Caco-2 (cell line): ENCODE results near the gene NDUFA5. TPM values are rescaled to one million over a fixed set of nuclear protein-coding genes. Genes with fewer than 3 reads are reported as not detected.
A peak's percentile ranks its signal among the peaks of the same experiment; 100 is the strongest.

Source experiments
- BruUV-seq: library from RNA; stranded (reverse); fragments of 400-500 nt; replicated peaks from 2 replicates; lab custom pipeline; 2021; lab: Mats Ljungman, UMichigan
- CTCF ChIA-PET: fragments of 300-600 bp; sonication (Branson Sonifier 250); formaldehyde crosslinking; loops from one replicate; lab custom pipeline; 2022; ENCODE audit warnings: antibody characterized with exemption; lab: Charles Lee
- POLR2A ChIA-PET: fragments of 300-600 bp; sonication (Branson Sonifier 250); formaldehyde crosslinking; loops from one replicate; lab custom pipeline; 2022; ENCODE audit warnings: antibody characterized with exemption; lab: Charles Lee
- DNase-seq, 2 experiments: peaks; one replicate each; pipeline versions ENCODE4 v3.0.0 to v3.0.0-alpha.2; 2020 to 2022
- H3K27me3 ChIP-seq: replicated peaks from 2 replicates; pipeline ENCODE4 v1.6.0; 2011; ENCODE audit warnings: low read length; ENCODE audit not compliant: control insufficient read depth, insufficient read depth
- H3K36me3 ChIP-seq: 2 replicates; pipeline ENCODE4 v1.5.1; 2011; ENCODE audit warnings: low read length; ENCODE audit not compliant: control insufficient read depth, insufficient read depth
- H3K4me1 ChIP-seq: fragments of 250-450 bp; sonication (Bioruptor Pico); 2 replicates; pipeline ENCODE4 v1.5.1; 2020; ENCODE audit warnings: mild to moderate bottlenecking
- H3K4me3 ChIP-seq: 2 replicates; pipeline ENCODE4 v1.5.1; 2011; ENCODE audit warnings: low read depth, mild to moderate bottlenecking, control low read depth, low read length
- H3K9me3 ChIP-seq: fragments of 250-450 bp; sonication (Bioruptor Pico); 2 replicates; pipeline ENCODE4 v1.5.1; 2020; ENCODE audit warnings: mild to moderate bottlenecking, moderate library complexity
- H3K27ac Mint-ChIP-seq: one replicate; pipeline ENCODE4 v1.8.0; 2022; ENCODE audit warnings: mixed read lengths; ENCODE audit not compliant: unreplicated experiment
- H3K27me3 Mint-ChIP-seq: one replicate; pipeline ENCODE4 v1.8.0; 2022; ENCODE audit warnings: mixed read lengths; ENCODE audit not compliant: insufficient read depth, unreplicated experiment
- H3K36me3 Mint-ChIP-seq: one replicate; pipeline ENCODE4 v1.8.0; 2022; ENCODE audit warnings: mild to moderate bottlenecking, mixed read lengths; ENCODE audit not compliant: insufficient read depth, unreplicated experiment
- H3K4me1 Mint-ChIP-seq: one replicate; pipeline ENCODE4 v1.8.0; 2022; ENCODE audit warnings: low read depth, mixed read lengths; ENCODE audit not compliant: unreplicated experiment
- H3K4me3 Mint-ChIP-seq: one replicate; pipeline ENCODE4 v1.8.0; 2022; ENCODE audit warnings: mild to moderate bottlenecking, moderate library complexity, mixed read lengths; ENCODE audit not compliant: unreplicated experiment
- H3K9me3 Mint-ChIP-seq: one replicate; pipeline ENCODE4 v1.8.0; 2022; ENCODE audit warnings: mixed read lengths; ENCODE audit not compliant: unreplicated experiment
- intact Hi-C: fragments of 100-400 bp; cut with micrococcal nuclease; formaldehyde crosslinking; loops from one replicate; pipeline ENCODE4 v1.10.0; 2022; ENCODE audit not compliant: unreplicated experiment
- total RNA-seq: library from RNA; stranded (reverse); gene quantifications from 2 replicates; pipeline ENCODE4 v1.2.3, GENCODE V29; 2022
- TF ChIP-seq, protein P1 (sequence below), 2 experiments: fragments of 200-600 bp in 1 of 2; IDR thresholded peaks; 1 replicate in 1 of 2; 2 replicates in 1 of 2; pipeline versions ENCODE4 v1.5.1 to v1.8.0; 2011 to 2022; ENCODE audit warnings: antibody characterized with exemption in 1 of 2, control low read depth in 1 of 2, inconsistent platforms in 1 of 2, low read depth in 1 of 2, low read length in 1 of 2, mild to moderate bottlenecking in 1 of 2, moderate library complexity in 1 of 2; ENCODE audit not compliant: insufficient read depth in 1 of 2, severe bottlenecking in 1 of 2, unreplicated experiment in 1 of 2

NDUFA5 gene
- total RNA-seq, 1 experiment from 2014 or later = 87.9 TPM

DNA sequence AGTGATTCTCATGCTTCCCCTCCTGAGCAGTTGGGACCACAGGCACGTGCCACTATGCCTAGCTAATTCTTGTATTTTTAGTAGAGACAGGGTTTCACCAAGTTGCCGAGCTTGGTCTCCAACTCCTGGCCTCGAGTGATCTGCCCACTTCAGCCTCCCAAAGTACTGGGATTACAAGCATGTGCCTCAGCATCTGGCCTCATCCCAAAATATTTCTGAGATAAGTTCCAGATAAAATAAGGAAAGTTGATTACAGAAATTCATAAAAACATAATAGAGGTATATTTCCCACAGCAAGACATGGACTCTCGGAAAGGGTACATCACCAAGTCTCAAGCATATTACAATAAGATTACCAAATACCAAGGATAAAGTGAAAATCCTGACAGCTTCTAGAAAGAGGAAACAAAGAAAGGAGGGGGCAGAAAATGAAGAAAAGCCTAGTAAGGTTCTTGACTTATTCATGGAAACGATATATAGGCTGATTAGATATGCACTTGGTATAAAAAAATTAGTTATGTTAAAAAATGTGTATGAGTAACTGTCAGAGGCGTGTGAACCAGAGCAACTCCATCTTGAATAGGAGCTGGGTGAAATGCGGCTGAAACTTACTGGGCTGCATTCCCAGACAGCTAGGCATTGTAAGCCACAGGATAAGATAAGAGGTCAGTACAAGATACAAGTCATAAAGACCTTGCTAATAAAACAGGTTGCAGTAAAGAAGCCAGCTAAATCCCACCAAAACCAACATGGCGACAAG, 58.2 kb downstream of the NDUFA5 start:
- DNase-seq = peak in 1 of 2 experiments; percentile 3
- peaks cover 7% of the 10 kb centered on the region for H3K4me1 Mint-ChIP-seq
- no TSS peak for BruUV-seq
- H3K36me3 ChIP-seq = no peaks in the 10 kb centered on the region
- no peak overlapping the region for H3K4me3 Mint-ChIP-seq
- H3K9me3 ChIP-seq = no peaks in the 10 kb centered on the region
- TF ChIP-seq, protein P1, sequence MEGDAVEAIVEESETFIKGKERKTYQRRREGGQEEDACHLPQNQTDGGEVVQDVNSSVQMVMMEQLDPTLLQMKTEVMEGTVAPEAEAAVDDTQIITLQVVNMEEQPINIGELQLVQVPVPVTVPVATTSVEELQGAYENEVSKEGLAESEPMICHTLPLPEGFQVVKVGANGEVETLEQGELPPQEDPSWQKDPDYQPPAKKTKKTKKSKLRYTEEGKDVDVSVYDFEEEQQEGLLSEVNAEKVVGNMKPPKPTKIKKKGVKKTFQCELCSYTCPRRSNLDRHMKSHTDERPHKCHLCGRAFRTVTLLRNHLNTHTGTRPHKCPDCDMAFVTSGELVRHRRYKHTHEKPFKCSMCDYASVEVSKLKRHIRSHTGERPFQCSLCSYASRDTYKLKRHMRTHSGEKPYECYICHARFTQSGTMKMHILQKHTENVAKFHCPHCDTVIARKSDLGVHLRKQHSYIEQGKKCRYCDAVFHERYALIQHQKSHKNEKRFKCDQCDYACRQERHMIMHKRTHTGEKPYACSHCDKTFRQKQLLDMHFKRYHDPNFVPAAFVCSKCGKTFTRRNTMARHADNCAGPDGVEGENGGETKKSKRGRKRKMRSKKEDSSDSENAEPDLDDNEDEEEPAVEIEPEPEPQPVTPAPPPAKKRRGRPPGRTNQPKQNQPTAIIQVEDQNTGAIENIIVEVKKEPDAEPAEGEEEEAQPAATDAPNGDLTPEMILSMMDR (IDR thresholded peaks at IDR 0.05; ENCODE audit: insufficient read depth in 1 of 2, low read depth in 1 of 2, low read length in 1 of 2, severe bottlenecking in 1 of 2, unreplicated experiment in 1 of 2) = no peak
- intact Hi-C loops = no loop called here
- no peaks in the 10 kb centered on the region for H3K27me3 ChIP-seq
- H3K4me1 ChIP-seq = no peaks in the 10 kb centered on the region
- POLR2A ChIA-PET = no interaction called here
- H3K9me3 Mint-ChIP-seq = no peaks in the 10 kb centered on the region
- CTCF ChIA-PET = no interaction called here
- no peak overlapping the region for H3K27ac Mint-ChIP-seq
- no peaks in the 10 kb centered on the region for H3K36me3 Mint-ChIP-seq
- peaks cover 3% of the 10 kb centered on the region for H3K27me3 Mint-ChIP-seq
- no peak overlapping the region for H3K4me3 ChIP-seq

DNA sequence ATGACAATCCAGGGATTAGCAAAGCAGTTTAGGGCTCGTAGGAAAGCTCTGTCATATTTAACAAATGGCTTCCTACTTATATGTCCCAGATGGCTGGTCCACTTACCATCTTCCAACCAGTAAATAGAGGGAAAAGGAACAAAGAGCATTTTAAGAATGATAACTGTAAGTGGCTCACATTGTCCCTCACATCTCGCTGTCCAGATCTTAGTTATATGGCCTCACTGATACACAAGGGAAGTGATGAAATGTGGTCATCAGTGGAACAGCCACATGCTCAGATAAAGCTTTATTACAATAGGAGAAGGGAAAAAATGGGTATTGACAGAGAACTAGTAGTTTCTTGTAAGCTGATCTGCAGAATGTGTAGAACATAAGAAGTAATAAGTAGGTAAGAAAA, 59.0 kb downstream of the NDUFA5 start:
- ChIA-PET CTCF (no interaction called here), POLR2A (no interaction called here)
- BruUV-seq = no TSS peak
- H3K27me3 Mint-ChIP-seq = peaks cover 3% of the 10 kb centered on the region
- intact Hi-C loops = no loop called here
- H3K9me3 Mint-ChIP-seq = no peaks in the 10 kb centered on the region
- Histone ChIP-seq H3K4me1 (no peaks in the 10 kb centered on the region), H3K36me3 (no peaks in the 10 kb centered on the region), H3K4me3 (no peak overlapping the region), H3K9me3 (no peaks in the 10 kb centered on the region), H3K27me3 (no peaks in the 10 kb centered on the region)
- H3K4me1 Mint-ChIP-seq = peaks cover 7% of the 10 kb centered on the region
- no peak for DNase-seq
- no peak overlapping the region for H3K27ac Mint-ChIP-seq
- no peak overlapping the region for H3K4me3 Mint-ChIP-seq
- TF ChIP-seq, protein P1 (IDR thresholded peaks at IDR 0.05; ENCODE audit: insufficient read depth in 1 of 2, low read depth in 1 of 2, low read length in 1 of 2, severe bottlenecking in 1 of 2, unreplicated experiment in 1 of 2) = no peak
- no peaks in the 10 kb centered on the region for H3K36me3 Mint-ChIP-seq

DNA sequence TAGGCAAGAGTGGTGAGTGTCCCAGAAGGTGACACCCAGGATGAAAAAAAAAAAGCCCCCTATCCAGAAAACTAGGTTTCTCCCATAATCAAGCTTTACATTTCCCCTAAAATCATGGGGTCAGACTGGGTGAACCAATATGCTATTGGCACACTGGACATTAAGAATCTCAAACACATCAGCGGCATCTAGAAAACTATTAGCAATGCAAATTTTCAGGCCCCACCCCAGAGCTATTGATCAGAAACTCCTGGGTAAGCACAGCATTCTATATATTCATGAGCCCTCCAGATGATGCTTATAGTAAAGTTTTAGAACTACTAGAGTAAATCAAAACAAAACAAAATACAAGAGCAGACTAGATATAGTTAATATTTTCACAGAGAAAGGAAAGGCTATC, 59.6 kb downstream of the NDUFA5 start:
- H3K27me3 Mint-ChIP-seq = peaks cover 3% of the 10 kb centered on the region
- CTCF ChIA-PET = no interaction called here
- no peaks in the 10 kb centered on the region for H3K9me3 Mint-ChIP-seq
- no peak for DNase-seq
- Histone ChIP-seq H3K9me3 (no peaks in the 10 kb centered on the region), H3K36me3 (no peaks in the 10 kb centered on the region), H3K4me3 (no peak overlapping the region), H3K4me1 (no peaks in the 10 kb centered on the region), H3K27me3 (no peaks in the 10 kb centered on the region)
- peaks cover 7% of the 10 kb centered on the region for H3K4me1 Mint-ChIP-seq
- no peaks in the 10 kb centered on the region for H3K36me3 Mint-ChIP-seq
- intact Hi-C loops = no loop called here
- H3K4me3 Mint-ChIP-seq = no peak overlapping the region
- TF ChIP-seq, protein P1 (IDR thresholded peaks at IDR 0.05; ENCODE audit: insufficient read depth in 1 of 2, low read depth in 1 of 2, low read length in 1 of 2, severe bottlenecking in 1 of 2, unreplicated experiment in 1 of 2) = no peak
- POLR2A ChIA-PET = no interaction called here
- no TSS peak for BruUV-seq
- H3K27ac Mint-ChIP-seq = no peak overlapping the region
